ENCODE measurements around the gene KLHL7. TPM values are rescaled to one million over a fixed set of nuclear protein-coding genes. Genes with fewer than 3 reads are reported as not detected.
"Not testable (repeated sequence)": the region's sequence is repeated elsewhere in the genome, so short reads cannot be mapped to it uniquely, and the experiment has no call there.

KLHL7 gene
- total RNA-seq, 1 donor from 2014 or later: 21.6 TPM

- no peaks in the 10 kb centered on the region for H3K9me3 ChIP-seq
- H3K4me3 ChIP-seq: no peak overlapping the region
- TF ChIP-seq POLR2A (IDR thresholded peaks at IDR 0.05) (no peak), POLR2AphosphoS5 (IDR thresholded peaks at IDR 0.05; ENCODE audit: insufficient read depth in 1 of 2, low read depth in 1 of 2) (no peak), CTCF (IDR thresholded peaks at IDR 0.05) (no peak)
- peaks cover 19% of the 10 kb centered on the region for H3K4me1 ChIP-seq
- peaks cover 0 to 17% of the 10 kb centered on the region in 2 donors for H3K36me3 ChIP-seq
- H3K27ac ChIP-seq: no peak overlapping the region
- intact Hi-C loops (cut with DNase I): loop anchor here (5.0 kb wide), 1 partner anchor 76 kb away; no protein-coding TSS in a partner anchor
- no peak for DNase-seq (ENCODE audit: extremely low spot score in 2 of 2)
- no peaks in the 10 kb centered on the region for H3K27me3 ChIP-seq
Measured at GRCh38 chr7:23185980-23186379, 80.4 kb downstream of the KLHL7 start.

GRCh38 chr7:23191022-23191421, 85.4 kb downstream of the KLHL7 start:
- no peaks in the 10 kb centered on the region for H3K4me1 ChIP-seq
- intact Hi-C loops (cut with DNase I): no loop called here
- TF ChIP-seq CTCF (IDR thresholded peaks at IDR 0.05) (no peak), POLR2AphosphoS5 (IDR thresholded peaks at IDR 0.05; ENCODE audit: insufficient read depth in 1 of 2, low read depth in 1 of 2) (no peak), POLR2A (IDR thresholded peaks at IDR 0.05) (no peak)
- no peak overlapping the region for H3K27ac ChIP-seq
- peaks cover 0 to 39% of the 10 kb centered on the region in 2 donors for H3K36me3 ChIP-seq
- no peaks in the 10 kb centered on the region for H3K9me3 ChIP-seq
- no peak for DNase-seq (ENCODE audit: extremely low spot score in 2 of 2)
- H3K27me3 ChIP-seq: no peaks in the 10 kb centered on the region
- no peak overlapping the region for H3K4me3 ChIP-seq

GRCh38 chr7:23193650-23194227, 88.2 kb downstream of the KLHL7 start:
- DNase-seq (ENCODE audit: extremely low spot score in 2 of 2); H3K27ac ChIP-seq; H3K4me1 ChIP-seq; H3K4me3 ChIP-seq; intact Hi-C loops (cut with DNase I); H3K9me3 ChIP-seq; H3K27me3 ChIP-seq: not testable (repeated sequence)
- H3K36me3 ChIP-seq: peaks cover 0 to 39% of the 10 kb centered on the region in 2 donors

DNA sequence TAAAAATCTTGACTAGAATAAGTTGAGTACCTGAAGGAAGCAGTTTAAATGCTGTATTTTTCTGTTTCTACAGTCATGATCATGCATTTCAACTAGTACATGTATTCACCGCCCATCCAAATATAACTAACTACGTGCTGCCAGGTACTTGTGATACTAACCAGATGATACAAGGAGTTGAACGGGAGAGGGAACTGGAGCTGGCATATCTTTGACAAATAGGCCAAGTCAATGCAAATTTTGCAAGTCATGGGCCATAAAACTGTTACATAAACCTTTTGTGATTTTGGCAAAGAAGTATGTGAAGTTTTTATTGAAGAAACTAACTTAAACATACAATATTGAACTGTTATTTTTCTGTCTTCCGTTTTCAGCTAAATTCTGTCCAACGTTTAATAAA, 90.7 kb downstream of the KLHL7 start:
- intact Hi-C loops (cut with DNase I): no loop called here
- Histone ChIP-seq H3K36me3 (peaks cover 0 to 49% of the 10 kb centered on the region in 2 donors), H3K27me3 (no peaks in the 10 kb centered on the region), H3K4me3 (no peak overlapping the region), H3K9me3 (no peaks in the 10 kb centered on the region), H3K27ac (no peak overlapping the region), H3K4me1 (no peaks in the 10 kb centered on the region)
- DNase-seq (ENCODE audit: extremely low spot score in 2 of 2): no peak
- TF ChIP-seq POLR2AphosphoS5 (IDR thresholded peaks at IDR 0.05; ENCODE audit: insufficient read depth in 1 of 2, low read depth in 1 of 2) (no peak), POLR2A (IDR thresholded peaks at IDR 0.05) (no peak), CTCF (IDR thresholded peaks at IDR 0.05) (no peak)

DNA sequence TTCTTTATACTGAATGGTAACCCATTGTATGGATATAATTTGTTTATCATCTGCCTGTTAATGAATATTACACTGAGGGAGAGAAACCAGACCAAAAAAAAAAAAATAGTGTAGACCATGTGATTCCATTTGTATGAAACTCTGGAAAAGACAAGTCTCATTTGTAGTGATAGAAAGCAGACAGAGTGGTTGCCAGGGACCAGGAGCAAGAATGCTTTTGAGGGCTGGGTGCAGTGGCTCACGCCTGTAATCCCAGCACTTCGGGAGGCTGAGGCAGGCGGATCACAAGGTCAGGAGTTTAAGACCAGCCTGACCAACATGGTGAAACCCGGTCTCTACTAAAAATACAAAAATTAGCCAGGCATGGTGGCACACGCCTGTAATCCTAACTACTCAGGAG, 92.2 kb downstream of the KLHL7 start:
- H3K4me1 ChIP-seq; H3K4me3 ChIP-seq; H3K9me3 ChIP-seq; DNase-seq (ENCODE audit: extremely low spot score in 2 of 2); H3K27me3 ChIP-seq; intact Hi-C loops (cut with DNase I); H3K27ac ChIP-seq: not testable (repeated sequence)
- H3K36me3 ChIP-seq: peaks cover 0 to 46% of the 10 kb centered on the region in 2 donors

DNA sequence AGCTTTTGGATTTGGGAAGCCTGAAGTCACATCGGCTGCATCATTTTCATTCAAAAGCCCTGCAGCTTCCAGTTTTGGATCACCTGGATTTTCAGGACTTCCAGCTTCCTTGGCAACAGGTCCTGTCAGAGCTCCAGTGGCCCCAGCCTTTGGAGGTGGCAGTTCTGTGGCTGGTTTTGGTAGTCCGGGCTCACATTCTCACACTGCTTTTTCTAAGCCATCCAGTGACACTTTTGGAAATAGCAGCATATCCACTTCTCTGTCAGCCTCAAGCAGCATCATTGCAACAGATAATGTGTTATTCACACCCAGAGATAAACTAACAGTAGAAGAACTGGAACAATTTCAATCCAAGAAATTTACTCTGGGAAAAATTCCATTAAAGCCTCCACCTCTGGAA, 94.7 kb downstream of the KLHL7 start:
- intact Hi-C loops (cut with DNase I): no loop called here
- H3K4me1 ChIP-seq: no peaks in the 10 kb centered on the region
- TF ChIP-seq POLR2AphosphoS5 (IDR thresholded peaks at IDR 0.05; ENCODE audit: insufficient read depth in 1 of 2, low read depth in 1 of 2): no peak
- no peak for TF ChIP-seq POLR2A (IDR thresholded peaks at IDR 0.05)
- TF ChIP-seq CTCF (IDR thresholded peaks at IDR 0.05): no peak
- H3K27me3 ChIP-seq: no peaks in the 10 kb centered on the region
- no peaks in the 10 kb centered on the region for H3K9me3 ChIP-seq
- H3K4me3 ChIP-seq: no peak overlapping the region
- DNase-seq (ENCODE audit: extremely low spot score in 2 of 2): no peak
- H3K36me3 ChIP-seq: peaks cover 0 to 35% of the 10 kb centered on the region in 2 donors
- H3K27ac ChIP-seq: no peak overlapping the region

Measured in vagina (tissue), 2 donors.